Measurements from ENCODE around the gene DNAJC13. TPM values are rescaled to one million over a fixed set of nuclear protein-coding genes. Genes with fewer than 3 reads are reported as not detected.

DNAJC13 gene
- total and polyA plus RNA-seq, 2 donors (not counting 3 experiments of a cell fraction or from before 2014, with no cell fraction given): 14.3 to 71.7 TPM

- Histone ChIP-seq H3K4me1 (ENCODE audit: control insufficient read depth, extremely low read depth, insufficient read depth, low read length) (peaks cover 22% of the 10 kb centered on the region), H3K9me1 (replicated peaks; ENCODE audit: control insufficient read depth, extremely low read depth, insufficient read depth, low read length) (no peaks in the 10 kb centered on the region), H3K27me3 (ENCODE audit: control insufficient read depth in 2 of 2, insufficient read depth in 2 of 2, low read length in 2 of 2) (no peaks in the 10 kb centered on the region), H3K4me2 (ENCODE audit: insufficient read depth, low read length) (no peak overlapping the region), H3K4me3 (replicated peaks in 1 of 3; ENCODE audit: insufficient read depth in 1 of 3, low read depth in 1 of 3, low read length in 3 of 3) (no peak overlapping the region), H3K79me2 (ENCODE audit: control insufficient read depth, insufficient read depth, low read length) (no peaks in the 10 kb centered on the region), H3K9ac (replicated peaks; ENCODE audit: extremely low read depth, insufficient read depth, low read length) (no peak overlapping the region), H3K36me3 (ENCODE audit: control insufficient read depth in 2 of 2, extremely low read depth in 1 of 2, insufficient read depth in 2 of 2, low read length in 2 of 2) (no peaks in the 10 kb centered on the region), H3K9me3 (replicated peaks; ENCODE audit: control insufficient read depth, insufficient read depth, low read length) (no peaks in the 10 kb centered on the region), H4K20me1 (replicated peaks; ENCODE audit: control insufficient read depth, extremely low read depth, insufficient read depth, low read length) (no peaks in the 10 kb centered on the region), H3K27ac (ENCODE audit: insufficient read depth, low read depth, low read length) (no peak overlapping the region), H2AFZ (ENCODE audit: low read depth, low read length) (no peak overlapping the region)
- intact Hi-C loops (cut with micrococcal nuclease): no loop called here
- DNase-seq (ENCODE audit: low read depth, low spot score) (no peak), FAIRE-seq (no peak)
- CTCF ChIA-PET: interaction anchor here (1.0 to 12.4 kb wide), 4 partner anchors 19 to 146 kb away, joined by 3 to 150 read pairs (median 4); no protein-coding TSS in a partner anchor
- no TSS peak for BruUV-seq (replicated peaks)
- POLR2A ChIA-PET: no interaction called here
- TF ChIP-seq MYC (IDR thresholded peaks at IDR 0.05; ENCODE audit: low read depth, low read length) (no peak), JUN (IDR thresholded peaks at IDR 0.05; ENCODE audit: borderline replicate concordance, insufficient read depth, insufficient read length, low read depth) (no peak), EZH2 (IDR thresholded peaks at IDR 0.05; ENCODE audit: borderline replicate concordance, low read depth, low read length, severe bottlenecking) (no peak), GATA2 (IDR thresholded peaks at IDR 0.05; ENCODE audit: insufficient read depth, insufficient read length, low read depth, low read length) (no peak), POLR2A (IDR thresholded peaks at IDR 0.05; ENCODE audit: low read depth, low read length) (no peak), POLR2AphosphoS5 (IDR thresholded peaks at IDR 0.05; ENCODE audit: insufficient read depth, low read depth, low read length) (no peak), FOS (IDR thresholded peaks at IDR 0.05; ENCODE audit: borderline replicate concordance, insufficient read depth, low read length) (no peak), MAX (IDR thresholded peaks at IDR 0.05; ENCODE audit: insufficient read depth, insufficient read length) (no peak)
- TF ChIP-seq, protein P1, sequence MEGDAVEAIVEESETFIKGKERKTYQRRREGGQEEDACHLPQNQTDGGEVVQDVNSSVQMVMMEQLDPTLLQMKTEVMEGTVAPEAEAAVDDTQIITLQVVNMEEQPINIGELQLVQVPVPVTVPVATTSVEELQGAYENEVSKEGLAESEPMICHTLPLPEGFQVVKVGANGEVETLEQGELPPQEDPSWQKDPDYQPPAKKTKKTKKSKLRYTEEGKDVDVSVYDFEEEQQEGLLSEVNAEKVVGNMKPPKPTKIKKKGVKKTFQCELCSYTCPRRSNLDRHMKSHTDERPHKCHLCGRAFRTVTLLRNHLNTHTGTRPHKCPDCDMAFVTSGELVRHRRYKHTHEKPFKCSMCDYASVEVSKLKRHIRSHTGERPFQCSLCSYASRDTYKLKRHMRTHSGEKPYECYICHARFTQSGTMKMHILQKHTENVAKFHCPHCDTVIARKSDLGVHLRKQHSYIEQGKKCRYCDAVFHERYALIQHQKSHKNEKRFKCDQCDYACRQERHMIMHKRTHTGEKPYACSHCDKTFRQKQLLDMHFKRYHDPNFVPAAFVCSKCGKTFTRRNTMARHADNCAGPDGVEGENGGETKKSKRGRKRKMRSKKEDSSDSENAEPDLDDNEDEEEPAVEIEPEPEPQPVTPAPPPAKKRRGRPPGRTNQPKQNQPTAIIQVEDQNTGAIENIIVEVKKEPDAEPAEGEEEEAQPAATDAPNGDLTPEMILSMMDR (IDR thresholded peaks at IDR 0.05; ENCODE audit: extremely low read depth in 1 of 2, insufficient read depth in 1 of 2, low read depth in 1 of 2, low read length in 2 of 2): no peak
- dilution Hi-C loops (cut with MboI; ENCODE audit: extremely low pct_ligation_motif_present, low sequenced_read_pairs): no loop called here
Measured at GRCh38 chr3:132401255-132401654, 16.0 kb upstream of the DNAJC13 start.
